Astrocyte (in vitro differentiated cells and primary cell): ENCODE data around the gene ZNF20. TPM values are rescaled to one million over a fixed set of nuclear protein-coding genes. Genes with fewer than 3 reads are reported as not detected.

ENCODE experiments used
- DNase-seq: peaks from one replicate; pipeline ENCODE4 v3.0.0-alpha.2; 2010; ENCODE audit warnings: low read depth
- FAIRE-seq: peaks from 2 replicates; lab custom pipeline; 2011; peaks lifted over from hg19 to GRCh38; lab: Jason Lieb, UNC
- H2AFZ ChIP-seq: 2 replicates; pipeline ENCODE4 v1.6.0; 2012; ENCODE audit warnings: low read depth, low read length, inconsistent platforms
- H3K27ac ChIP-seq: 2 replicates; pipeline ENCODE4 v1.5.1; 2011; ENCODE audit warnings: low read depth, low read length, inconsistent platforms
- H3K27me3 ChIP-seq: 2 replicates; pipeline ENCODE4 v1.6.0; 2011; ENCODE audit warnings: low read length, inconsistent platforms; ENCODE audit not compliant: insufficient read depth
- H3K36me3 ChIP-seq: 2 replicates; pipeline ENCODE4 v1.5.1; 2011; ENCODE audit warnings: low read length, inconsistent platforms; ENCODE audit not compliant: insufficient read depth
- H3K4me1 ChIP-seq: 2 replicates; pipeline ENCODE4 v1.5.1; 2011; ENCODE audit warnings: low read length, inconsistent platforms; ENCODE audit not compliant: insufficient read depth
- H3K4me2 ChIP-seq: 2 replicates; pipeline ENCODE4 v1.6.0; 2012; ENCODE audit warnings: low read length, inconsistent platforms
- H3K4me3 ChIP-seq: 2 replicates; pipeline ENCODE4 v1.5.1; 2011; ENCODE audit warnings: low read depth, mild to moderate bottlenecking, low read length, inconsistent platforms; ENCODE audit not compliant: insufficient read depth
- H3K79me2 ChIP-seq: 2 replicates; pipeline ENCODE4 v1.6.0; 2012; ENCODE audit warnings: mild to moderate bottlenecking, low read length, inconsistent platforms; ENCODE audit not compliant: insufficient read depth
- H3K9ac ChIP-seq: 2 replicates; pipeline ENCODE4 v1.6.0; 2012; ENCODE audit warnings: mild to moderate bottlenecking, low read length, inconsistent platforms
- H3K9me3 ChIP-seq: 2 replicates; pipeline ENCODE4 v1.5.1; 2012; ENCODE audit warnings: low read depth, mild to moderate bottlenecking, low read length, inconsistent platforms; ENCODE audit not compliant: insufficient read depth
- H4K20me1 ChIP-seq: 2 replicates; pipeline ENCODE4 v1.6.0; 2012; ENCODE audit warnings: low read length, inconsistent platforms; ENCODE audit not compliant: insufficient read depth
- H3K27ac Mint-ChIP-seq: one replicate; pipeline ENCODE4 v1.8.0; 2021; ENCODE audit warnings: mild to moderate bottlenecking, mixed read lengths; ENCODE audit not compliant: unreplicated experiment
- H3K27me3 Mint-ChIP-seq: one replicate; pipeline ENCODE4 v1.8.0; 2021; ENCODE audit warnings: low read depth, mixed read lengths; ENCODE audit not compliant: unreplicated experiment
- H3K36me3 Mint-ChIP-seq: one replicate; pipeline ENCODE4 v1.8.0; 2021; ENCODE audit warnings: low read depth, mixed read lengths; ENCODE audit not compliant: unreplicated experiment
- H3K4me1 Mint-ChIP-seq: one replicate; pipeline ENCODE4 v1.8.0; 2021; ENCODE audit warnings: low read depth, mixed read lengths; ENCODE audit not compliant: unreplicated experiment
- H3K4me3 Mint-ChIP-seq: one replicate; pipeline ENCODE4 v1.8.0; 2021; ENCODE audit warnings: mild to moderate bottlenecking, moderate library complexity, mixed read lengths; ENCODE audit not compliant: unreplicated experiment
- H3K9me3 Mint-ChIP-seq: one replicate; pipeline ENCODE4 v1.8.0; 2021; ENCODE audit warnings: mild to moderate bottlenecking, mixed read lengths; ENCODE audit not compliant: unreplicated experiment
- CTCF ChIP-seq: IDR thresholded peaks from 2 replicates; pipeline ENCODE4 v1.5.1; 2011; ENCODE audit warnings: low read depth, mild to moderate bottlenecking, inconsistent platforms, low read length, moderate library complexity; ENCODE audit not compliant: insufficient read depth
- EZH2 ChIP-seq: IDR thresholded peaks from 2 replicates; pipeline ENCODE4 v1.6.1; 2012; ENCODE audit warnings: mild to moderate bottlenecking, low read length, inconsistent platforms; ENCODE audit not compliant: insufficient read depth
- total RNA-seq: library from RNA; stranded (reverse); gene quantifications from 2 replicates; pipeline ENCODE4 v1.2.1, GENCODE V29; 2021

The ZNF20 gene
- total RNA-seq, 1 donor from 2014 or later, result 8.2 TPM

GRCh38 chr19:12092956-12093355 is 47.2 kb downstream of the ZNF20 start:
- peak overlapping the region; percentile 83 for H3K9ac ChIP-seq
- H3K9me3 Mint-ChIP-seq, result peaks cover 13% of the 10 kb centered on the region
- peak overlapping the region; percentile 92 for H3K4me2 ChIP-seq
- DNase-seq (no peak), FAIRE-seq (no peak)
- H2AFZ ChIP-seq, result peak overlapping the region; percentile 96
- peaks cover 4% of the 10 kb centered on the region for H3K79me2 ChIP-seq
- TF ChIP-seq EZH2 (no peak), CTCF (no peak)
- no peaks in the 10 kb centered on the region for H3K36me3 Mint-ChIP-seq
- H3K27ac ChIP-seq, result no peak overlapping the region
- no peaks in the 10 kb centered on the region for H3K36me3 ChIP-seq
- H3K4me1 ChIP-seq, result no peaks in the 10 kb centered on the region
- H3K4me3 ChIP-seq, result peak overlapping the region; percentile 80
- H3K27me3 Mint-ChIP-seq, result no peaks in the 10 kb centered on the region
- no peaks in the 10 kb centered on the region for H4K20me1 ChIP-seq
- H3K4me1 Mint-ChIP-seq, result no peaks in the 10 kb centered on the region
- H3K27ac Mint-ChIP-seq, result no peak overlapping the region
- H3K9me3 ChIP-seq, result peaks cover under 1% of the 10 kb centered on the region
- H3K27me3 ChIP-seq, result no peaks in the 10 kb centered on the region
- no peak overlapping the region for H3K4me3 Mint-ChIP-seq

- Histone ChIP-seq H3K36me3 (no peaks in the 10 kb centered on the region), H3K27ac (peak overlapping the region; percentile 50), H2AFZ (peak overlapping the region; percentile 96), H3K9me3 (no peaks in the 10 kb centered on the region), H3K79me2 (peaks cover 4% of the 10 kb centered on the region), H3K4me3 (peak overlapping the region; percentile 80), H3K4me1 (no peaks in the 10 kb centered on the region), H4K20me1 (no peaks in the 10 kb centered on the region), H3K27me3 (no peaks in the 10 kb centered on the region), H3K4me2 (peak overlapping the region; percentile 92), H3K9ac (peak overlapping the region; percentile 83)
- Mint-ChIP-seq H3K27ac (no peak overlapping the region), H3K4me1 (no peaks in the 10 kb centered on the region), H3K9me3 (peaks cover 13% of the 10 kb centered on the region), H3K27me3 (no peaks in the 10 kb centered on the region), H3K4me3 (no peak overlapping the region), H3K36me3 (no peaks in the 10 kb centered on the region)
- DNase-seq (peak; percentile 78), FAIRE-seq (peak; percentile 17)
- TF ChIP-seq EZH2 (no peak), CTCF (no peak)
Measured at GRCh38 chr19:12092065-12092867, 47.9 kb downstream of the ZNF20 start.

- no peak overlapping the region for H3K9ac ChIP-seq
- H3K27ac ChIP-seq, result no peak overlapping the region
- no peaks in the 10 kb centered on the region for H4K20me1 ChIP-seq
- DNase-seq, result peak; percentile 15
- no peak overlapping the region for H2AFZ ChIP-seq
- H3K4me2 ChIP-seq, result no peak overlapping the region
- H3K4me3 ChIP-seq, result no peak overlapping the region
- no peaks in the 10 kb centered on the region for H3K4me1 Mint-ChIP-seq
- no peak for FAIRE-seq
- H3K4me3 Mint-ChIP-seq, result no peak overlapping the region
- peaks cover 3% of the 10 kb centered on the region for H3K79me2 ChIP-seq
- no peaks in the 10 kb centered on the region for H3K27me3 Mint-ChIP-seq
- no peak for TF ChIP-seq EZH2
- TF ChIP-seq CTCF, result peak; percentile 9
- no peaks in the 10 kb centered on the region for H3K27me3 ChIP-seq
- no peaks in the 10 kb centered on the region for H3K4me1 ChIP-seq
- no peaks in the 10 kb centered on the region for H3K36me3 Mint-ChIP-seq
- H3K9me3 Mint-ChIP-seq, result peaks cover 16% of the 10 kb centered on the region
- H3K9me3 ChIP-seq, result no peaks in the 10 kb centered on the region
- H3K36me3 ChIP-seq, result no peaks in the 10 kb centered on the region
- H3K27ac Mint-ChIP-seq, result no peak overlapping the region
Measured at GRCh38 chr19:12090807-12091206, 49.3 kb downstream of the ZNF20 start.
